DMS 273 (cell line): ENCODE data around the gene GFOD2.

Experiments used
- DNase-seq: peaks from one replicate; lab custom pipeline; 2025; ENCODE audit not compliant: unreplicated experiment; lab: John Stamatoyannopoulos, UW

GFOD2 gene

GRCh38 chr16:67647681-67648080 lies 71.4 kb downstream of the GFOD2 start:
- DNase-seq, result no peak

GRCh38 chr16:67647111-67647651 lies 71.9 kb downstream of the GFOD2 start:
- no peak for DNase-seq

GRCh38 chr16:67645397-67646121 lies 73.6 kb downstream of the GFOD2 start:
- DNase-seq, result no peak

- no peak for DNase-seq
Measured at GRCh38 chr16:67644038-67644437, 75.1 kb downstream of the GFOD2 start.

- DNase-seq, result peak; percentile 60
Measured at GRCh38 chr16:67641779-67642708, 77.1 kb downstream of the GFOD2 start.

- no peak for DNase-seq
Measured at GRCh38 chr16:67637625-67638024, 81.5 kb downstream of the GFOD2 start.

GRCh38 chr16:67636713-67637112 lies 82.4 kb downstream of the GFOD2 start:
- no peak for DNase-seq

- DNase-seq, result no peak
Measured at GRCh38 chr16:67632415-67633172, 86.5 kb downstream of the GFOD2 start.

GRCh38 chr16:67628216-67628615 lies 90.9 kb downstream of the GFOD2 start:
- no peak for DNase-seq
